ENCODE results near the gene CST7. TPM values are rescaled to one million over a fixed set of nuclear protein-coding genes. Genes with fewer than 3 reads are reported as not detected.

Gene CST7
- total RNA-seq, 1 experiment from 2014 or later = not detected

DNA sequence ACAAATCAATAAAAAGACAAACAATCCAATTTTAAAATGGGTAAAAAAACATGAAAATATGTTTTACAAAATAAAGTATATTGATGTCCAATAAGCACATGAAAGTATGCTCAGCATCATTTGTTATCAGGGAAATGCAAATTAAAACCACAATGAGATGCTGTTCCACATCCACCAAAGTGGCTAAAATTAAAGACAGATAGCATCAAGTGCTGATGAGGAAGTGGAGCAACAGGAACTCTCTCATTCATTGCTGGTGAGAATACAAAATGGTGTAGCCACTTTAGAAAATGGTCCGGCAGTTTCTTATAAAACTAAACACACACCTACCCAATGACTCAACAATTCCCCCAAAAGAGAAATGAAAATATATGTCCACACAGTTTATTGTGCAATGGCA, 42.3 kb upstream of the CST7 start:
- Histone ChIP-seq H3K9ac (ENCODE audit: extremely low read depth, insufficient read length, low read length) (no peak overlapping the region), H2BK20ac (ENCODE audit: low read depth, low read length, poor library complexity, severe bottlenecking) (no peak overlapping the region), H3K9me3 (ENCODE audit: control insufficient read depth, low read depth, low read length) (peaks cover 13% of the 10 kb centered on the region), H4K20me1 (ENCODE audit: control insufficient read depth, insufficient read depth, insufficient read length) (no peaks in the 10 kb centered on the region), H3K56ac (ENCODE audit: insufficient read length, low read depth, low read length) (no peak overlapping the region), H3K23me2 (ENCODE audit: insufficient read length, low read depth, low read length, poor library complexity, severe bottlenecking) (no peaks in the 10 kb centered on the region), H3T11ph (ENCODE audit: low read length) (no peak overlapping the region), H2BK15ac (ENCODE audit: low read depth, low read length) (no peak overlapping the region), H2AFZ (ENCODE audit: low read length) (no peak overlapping the region), H3K79me1 (ENCODE audit: insufficient read depth, low read depth, low read length, poor library complexity, severe bottlenecking) (no peaks in the 10 kb centered on the region), H3K4me2 (ENCODE audit: insufficient read depth, insufficient read length, low read length) (no peak overlapping the region), H3K4me1 (ENCODE audit: insufficient read depth, low read length) (0 out of 2 replicates have a peak, but pooled peaks cover 5% of the 10 kb centered on the region), H2BK120ac (ENCODE audit: low read depth, low read length, poor library complexity, severe bottlenecking) (no peak overlapping the region), H3K14ac (ENCODE audit: insufficient read depth, low read length) (no peak overlapping the region), H3K79me2 (ENCODE audit: insufficient read depth, low read length) (no peaks in the 10 kb centered on the region), H3K27me3 (ENCODE audit: insufficient read depth, low read length) (no peaks in the 10 kb centered on the region), H2BK5ac (ENCODE audit: insufficient read length, low read length) (no peak overlapping the region), H3K18ac (ENCODE audit: insufficient read length, low read depth, low read length) (no peak overlapping the region), H3K23ac (ENCODE audit: insufficient read length, low read depth, low read length) (no peak overlapping the region), H3K27ac (ENCODE audit: insufficient read length, low read depth, low read length) (no peak overlapping the region), H4K91ac (ENCODE audit: insufficient read length, low read depth, low read length) (no peak overlapping the region), H2BK12ac (ENCODE audit: insufficient read length, low read depth, low read length) (no peak overlapping the region), H3K4ac (ENCODE audit: low read depth, low read length) (no peak overlapping the region), H4K8ac (replicated peaks; ENCODE audit: insufficient read length, low read depth, low read length) (no peak overlapping the region), H2AK5ac (ENCODE audit: insufficient read length, low read length) (no peak overlapping the region), H4K5ac (ENCODE audit: insufficient read length, low read depth, low read length) (no peak overlapping the region)
- no CpG with 5 or more reads among the region's 1 CpG for WGBS (ENCODE audit: extremely low coverage, insufficient read length, low lambda C conversion rate)
- H3K36me3 Mint-ChIP-seq (ENCODE audit: insufficient read depth in 1 of 3, low read depth in 3 of 3) = peaks cover 0 to 5% (median 3%) of the 10 kb centered on the region in 3 experiments; a peak in 3 of 7 replicates
- peaks cover 4% of the 10 kb centered on the region for H3K27me3 Mint-ChIP-seq (ENCODE audit: low read depth)
- no peak for TF ChIP-seq CTCF (conservative IDR thresholded peaks at IDR 0.05)
- H3K27ac Mint-ChIP-seq = no peak overlapping the region
- peaks cover 23 to 28% of the 10 kb centered on the region in 2 experiments for H3K9me3 Mint-ChIP-seq
- H3K4me3 Mint-ChIP-seq = no peak overlapping the region
- no peak for DNase-seq
- H3K4me1 Mint-ChIP-seq = peaks cover 9 to 10% of the 10 kb centered on the region in 2 experiments
